Inflammatory macrophage (primary cell): ENCODE results near the gene RABEPK.
A peak's percentile ranks its signal among the peaks of the same experiment; 100 is the strongest.
"Not testable (repeated sequence)": the region's sequence is repeated elsewhere in the genome, so short reads cannot be mapped to it uniquely, and the experiment has no call there.

Experiments
- DNase-seq, 2 donors: peaks; one replicate each; pipeline ENCODE4 v3.0.0-alpha.2; 2020 to 2022

Gene RABEPK

GRCh38 chr9:125254231-125254630, 53.9 kb downstream of the RABEPK start:
- DNase-seq = no peak

DNA sequence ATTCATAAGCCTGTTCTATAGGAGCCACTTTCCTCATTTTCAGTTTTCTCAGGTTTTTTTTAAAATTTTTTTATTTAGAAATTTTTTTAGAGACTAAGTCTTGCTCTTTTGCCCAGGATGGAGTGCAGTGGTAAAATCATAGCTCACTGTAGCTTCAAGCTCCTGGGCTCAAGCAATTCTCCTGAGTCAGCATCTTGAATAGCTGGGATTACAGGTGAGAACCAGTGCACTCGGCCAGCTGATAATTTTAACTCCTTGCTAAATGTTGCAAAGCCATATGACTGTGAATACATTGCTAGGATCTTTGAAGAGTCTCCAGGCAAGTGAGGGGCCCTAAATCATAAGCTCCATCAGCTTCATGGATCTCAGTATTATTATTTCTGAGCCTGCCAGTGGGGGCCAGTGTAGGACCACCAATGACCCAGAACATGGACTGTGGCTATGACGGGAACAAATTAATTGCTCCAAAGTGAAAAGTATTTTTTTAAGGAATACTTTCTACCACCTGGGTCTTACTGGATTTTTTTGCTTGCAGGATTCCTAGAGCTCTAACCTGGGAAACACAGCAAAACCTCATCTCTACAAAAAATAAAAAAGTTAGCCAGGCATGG, 55.5 kb downstream of the RABEPK start:
- DNase-seq = peak; percentile 28 to 29

GRCh38 chr9:125258160-125258785, 57.9 kb downstream of the RABEPK start:
- DNase-seq = no peak

DNA sequence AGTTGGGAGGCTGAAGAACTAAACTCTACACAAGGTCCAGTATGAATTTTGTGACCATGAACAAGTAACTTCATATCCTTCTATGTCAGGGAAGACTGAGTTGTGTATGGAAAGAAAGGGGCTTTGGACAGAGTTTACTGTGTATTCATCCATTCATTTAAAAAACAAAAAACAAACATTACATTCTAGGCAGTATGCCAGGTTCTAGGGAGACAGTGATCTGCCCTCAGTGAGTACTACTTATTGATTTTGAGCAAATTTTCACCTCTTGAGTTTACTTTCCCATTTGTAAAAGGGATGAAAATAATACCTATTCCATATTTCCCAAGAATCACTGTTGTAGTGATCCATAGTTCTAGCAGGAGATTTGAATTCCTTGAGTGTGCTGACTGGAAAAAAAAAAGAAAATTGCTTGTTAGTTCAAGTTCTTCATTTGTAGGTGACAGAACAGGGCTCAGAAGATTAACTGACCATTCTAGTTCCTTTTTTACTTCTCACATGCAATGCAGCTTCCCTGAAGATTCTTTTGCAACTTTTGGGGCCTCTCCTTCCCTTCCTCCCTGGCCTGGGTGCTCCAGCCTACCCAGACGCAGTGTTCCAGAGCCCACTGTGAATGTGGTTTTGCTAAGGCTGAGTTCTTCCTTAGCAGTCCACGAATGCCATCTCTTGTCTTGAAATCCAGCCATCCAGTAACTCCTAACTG, 58.6 kb downstream of the RABEPK start:
- DNase-seq = peak; percentile 87 to 89

GRCh38 chr9:125260561-125260960, 60.2 kb downstream of the RABEPK start:
- no peak for DNase-seq

DNA sequence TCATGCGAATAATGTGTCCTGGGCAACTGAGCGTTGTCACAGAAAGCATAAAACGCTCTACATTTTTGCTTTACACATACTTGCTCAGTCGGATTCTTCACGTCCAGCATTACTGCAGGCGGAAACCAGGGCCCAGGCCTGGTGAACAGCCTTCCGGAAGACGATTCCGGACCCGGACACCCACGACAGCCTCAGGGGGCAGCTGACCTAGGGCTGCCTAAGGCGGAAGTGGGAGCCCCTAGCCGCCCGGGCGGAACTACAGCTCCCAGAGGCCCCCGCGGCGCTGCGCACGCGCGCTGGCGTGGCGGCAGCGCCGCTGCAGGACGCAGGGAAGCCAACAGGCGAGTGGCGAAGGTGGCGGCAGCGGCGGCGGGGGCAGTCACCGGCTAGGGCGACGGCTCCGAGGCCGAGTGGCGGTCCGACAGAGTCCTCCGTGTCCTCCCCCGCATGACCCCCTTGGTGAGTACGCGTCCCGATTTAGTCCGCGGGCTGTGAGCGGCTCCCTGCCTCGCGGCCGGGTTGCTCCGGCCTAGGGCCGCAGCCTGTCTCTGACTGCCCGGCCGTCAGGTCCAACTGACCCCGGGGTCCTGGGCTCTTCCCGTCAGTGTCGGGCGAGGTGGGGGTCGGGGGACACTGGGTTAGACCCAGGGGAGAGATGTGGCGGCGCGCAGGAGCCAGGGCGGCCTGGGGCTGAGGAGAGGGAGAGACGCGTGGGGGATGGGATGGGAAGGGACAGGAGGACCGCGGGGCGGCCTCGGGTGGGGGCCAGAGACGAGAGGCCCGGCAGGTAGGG, 61.4 kb downstream of the RABEPK start, which contains the start of gene GAPVD1:
Gene GAPVD1 (plus strand): TSS at position 326 of the 793 bp plus-strand sequence. CDS start 37,096 bp downstream, outside the sequence.
- peak; percentile 97 to 98 for DNase-seq

GRCh38 chr9:125262294-125262991, 62.1 kb downstream of the RABEPK start:
- DNase-seq = no peak

DNA sequence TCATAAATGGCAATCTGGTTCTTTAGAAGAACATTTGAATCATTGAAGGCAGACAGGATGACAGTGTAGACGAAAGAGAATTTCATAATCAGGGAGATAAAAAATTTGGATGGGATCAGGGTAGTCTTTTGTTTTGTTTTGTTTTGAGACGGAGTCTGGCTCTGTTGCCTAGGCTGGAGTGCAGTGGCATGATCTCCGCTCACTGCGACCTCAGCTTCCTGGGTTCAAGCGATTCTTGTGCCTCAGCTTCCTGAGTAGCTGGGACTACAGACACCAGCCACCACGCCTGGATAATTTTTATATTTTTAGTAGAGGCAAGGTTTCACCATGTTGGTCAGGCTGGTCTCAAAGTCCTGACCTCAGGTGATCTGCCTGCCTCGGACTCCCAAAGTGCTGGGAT, 63.7 kb downstream of the RABEPK start:
- not testable (repeated sequence) for DNase-seq

- no peak for DNase-seq
Measured at GRCh38 chr9:125268394-125269013, 68.2 kb downstream of the RABEPK start.

- DNase-seq = no peak
Measured at GRCh38 chr9:125269014-125269397, 68.7 kb downstream of the RABEPK start.

DNA sequence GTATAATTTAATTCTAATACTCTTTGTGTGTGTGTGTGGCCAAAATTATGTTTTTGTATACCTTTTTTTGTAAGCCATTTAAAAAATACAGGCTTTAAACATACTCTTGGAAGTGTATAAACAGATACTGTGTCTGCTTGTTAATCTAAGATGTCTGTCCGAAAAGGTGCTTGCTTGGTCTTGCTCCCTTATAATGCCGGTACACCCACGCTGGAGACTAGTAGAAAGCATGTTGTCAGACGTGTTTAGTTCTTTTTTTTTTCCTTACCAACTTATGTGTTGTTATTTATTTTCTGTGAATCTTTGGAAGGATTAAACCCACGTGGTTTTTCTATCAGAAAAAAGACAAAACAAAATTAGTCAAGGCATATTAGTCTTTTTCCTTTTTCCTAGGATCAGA, 70.7 kb downstream of the RABEPK start:
- DNase-seq = no peak

DNA sequence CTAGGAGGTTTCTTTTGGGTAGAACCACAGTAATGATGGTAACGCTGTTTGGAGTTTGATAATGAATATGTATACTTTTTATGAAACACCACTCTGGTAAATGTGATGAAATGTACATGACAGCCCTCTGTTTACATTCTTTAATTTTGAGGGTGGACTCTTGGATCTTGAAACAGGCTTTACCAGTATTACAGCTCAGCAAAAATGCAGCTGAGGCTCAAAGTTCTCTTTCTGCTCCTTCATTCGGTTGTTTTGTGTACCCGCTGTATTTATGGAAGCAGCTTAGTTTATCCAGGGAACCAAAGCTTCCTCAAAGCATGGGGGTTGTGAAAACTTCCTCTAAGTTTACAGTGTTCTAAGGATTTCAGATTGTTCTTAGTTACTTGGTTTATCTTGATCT, 72.4 kb downstream of the RABEPK start:
- peak; percentile 37 to 50 for DNase-seq

DNA sequence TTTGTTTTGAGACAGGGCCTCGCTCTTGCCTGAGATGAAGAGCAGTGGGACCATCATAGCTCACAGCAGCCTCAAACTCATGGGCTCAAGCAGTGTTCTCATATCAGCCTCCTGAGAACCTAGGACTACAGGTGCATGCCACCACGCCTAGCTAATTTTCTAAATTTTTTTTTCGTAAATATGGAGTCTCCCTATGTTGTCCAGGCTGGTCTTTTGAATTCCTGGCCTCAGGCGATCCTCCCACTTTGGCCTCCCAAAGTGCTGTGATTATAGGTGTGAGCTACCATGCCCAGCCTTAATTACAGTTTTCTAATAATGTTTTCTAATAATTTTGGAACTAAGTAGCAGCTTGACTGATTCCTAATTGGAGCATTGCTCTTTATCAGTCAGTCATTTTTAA, 76.4 kb downstream of the RABEPK start:
- DNase-seq = no peak

DNA sequence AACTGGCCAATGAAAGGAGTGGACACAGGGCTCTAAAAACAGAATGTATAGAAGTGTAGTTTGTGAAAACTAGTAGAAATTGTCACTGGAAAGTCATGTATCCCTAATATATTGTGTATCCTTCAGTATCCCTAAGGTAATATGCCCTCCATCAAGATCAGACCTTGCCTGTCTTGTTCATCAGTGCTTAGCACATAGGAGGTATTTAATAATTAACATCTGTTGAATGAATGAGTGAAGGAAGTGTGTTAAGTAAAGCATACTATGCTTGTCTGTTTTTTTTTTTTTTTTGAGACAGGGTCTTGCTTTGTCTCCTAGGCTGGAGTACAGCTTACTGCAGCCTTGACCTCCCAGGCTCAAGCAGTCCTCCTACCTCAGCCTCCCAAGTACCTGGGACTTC, 77.1 kb downstream of the RABEPK start:
- DNase-seq = no peak

- DNase-seq = no peak
Measured at GRCh38 chr9:125280945-125281344, 80.6 kb downstream of the RABEPK start.
